Inflammatory macrophage treated with lipopolysaccharide for 1 hour (primary cell): ENCODE measurements around the gene BTBD9.

ENCODE experiments used
- DNase-seq, 2 donors: peaks; one replicate each; pipeline ENCODE4 v3.0.0-alpha.2; 2020 to 2022

The BTBD9 gene

DNA sequence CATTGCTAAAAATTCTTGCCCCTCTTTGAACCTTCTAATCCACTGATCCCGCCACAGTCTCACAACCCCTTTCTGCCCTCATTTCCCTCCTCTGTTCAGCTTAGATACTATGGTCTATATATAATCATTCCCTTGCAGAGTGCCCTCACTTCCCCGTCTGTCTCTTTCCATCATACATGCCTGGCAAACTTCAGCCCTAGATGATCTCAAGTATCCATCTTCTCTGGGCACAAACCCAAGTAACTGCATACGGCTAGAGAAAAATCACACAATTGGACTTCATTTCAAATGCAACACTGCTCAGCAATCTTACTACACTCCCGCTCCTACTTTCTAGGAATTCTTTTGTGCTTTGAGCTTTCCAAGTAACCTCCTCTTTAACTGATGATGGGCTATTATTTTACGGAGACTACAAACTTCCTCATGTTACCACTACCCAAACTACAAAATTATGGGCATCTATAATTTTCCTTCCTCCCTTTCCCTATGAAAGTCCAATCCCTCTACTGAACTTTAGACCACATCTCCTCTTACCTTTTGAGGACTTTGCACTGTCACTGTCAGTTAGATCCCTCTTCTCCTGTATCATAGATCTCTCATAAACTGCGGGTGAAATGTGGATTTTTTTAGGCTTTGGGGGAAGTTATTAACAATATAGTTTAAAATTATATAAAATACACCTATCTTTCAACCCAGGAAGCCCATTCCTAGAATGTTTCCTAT lies 135.6 kb downstream of the BTBD9 start:
- no peak for DNase-seq

DNA sequence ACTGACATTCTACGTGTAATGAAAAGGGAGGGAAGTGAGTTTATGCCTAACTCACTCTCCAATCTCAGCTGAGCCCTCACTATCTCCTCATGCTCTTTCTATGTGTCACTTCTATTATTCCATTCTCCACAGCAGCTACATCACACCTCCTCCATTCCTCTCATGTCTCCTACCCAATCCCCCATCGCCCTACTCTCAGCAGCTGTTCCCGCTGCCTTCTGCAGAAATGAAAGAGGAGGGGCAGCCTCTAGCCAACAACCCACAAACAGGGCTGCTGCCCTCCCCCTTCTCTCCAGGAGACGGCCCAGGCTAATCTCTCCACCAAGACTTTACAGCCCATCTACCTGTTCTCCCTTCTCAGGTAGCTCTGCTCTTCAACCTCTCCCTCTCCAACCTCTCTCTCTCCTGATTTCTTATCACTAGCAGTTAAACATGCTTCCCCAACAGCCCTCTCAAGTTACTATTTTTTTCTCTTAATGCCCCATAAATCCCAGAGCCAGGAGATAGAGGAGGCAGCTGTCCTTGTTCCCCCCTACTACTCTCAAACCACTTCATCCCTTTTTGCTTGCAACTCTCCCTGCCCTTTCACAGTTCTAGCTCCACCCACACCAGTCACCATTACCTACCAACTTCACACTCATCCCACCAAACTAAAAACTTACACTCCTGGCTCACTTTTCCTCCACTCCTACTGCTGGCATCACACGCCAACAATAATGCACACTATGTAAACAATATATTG lies 136.5 kb downstream of the BTBD9 start:
- no peak for DNase-seq

DNA sequence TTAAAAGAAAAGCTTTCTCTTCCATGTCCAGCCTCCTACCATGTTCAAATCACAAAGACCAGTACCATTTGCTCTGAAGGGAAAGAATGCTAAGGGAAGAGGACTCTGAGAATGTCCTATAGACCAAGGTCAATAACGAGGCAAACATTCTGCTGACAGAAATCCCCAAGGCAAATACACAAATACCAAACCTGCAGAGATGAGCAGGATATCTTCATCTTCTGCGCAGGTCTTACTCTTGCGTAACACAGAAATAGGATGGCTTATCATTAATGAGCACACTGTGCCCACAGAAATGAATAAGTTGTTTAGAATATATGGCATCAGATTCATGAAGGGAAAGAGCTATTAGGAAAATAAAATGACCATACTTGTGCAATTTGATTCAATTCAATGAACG lies 137.3 kb downstream of the BTBD9 start:
- DNase-seq: no peak

DNA sequence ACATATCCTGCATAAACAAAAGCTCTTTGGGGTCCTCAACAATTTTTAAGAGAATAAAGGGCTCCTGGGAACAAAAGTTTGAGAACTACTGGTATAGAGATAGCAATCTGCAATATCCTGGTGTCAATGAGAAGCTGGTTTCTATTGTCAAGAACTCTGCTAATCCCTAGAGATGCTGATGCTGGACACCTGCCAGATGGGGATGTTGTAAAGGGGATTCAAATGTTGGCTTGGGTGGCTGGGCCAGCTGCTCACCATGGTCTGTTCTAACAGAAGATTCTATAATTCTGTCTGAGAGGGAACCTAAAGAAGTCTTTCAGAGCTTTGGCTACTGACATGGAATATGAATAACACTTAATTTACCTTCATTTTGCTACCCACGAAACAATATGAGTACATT lies 137.8 kb downstream of the BTBD9 start:
- no peak for DNase-seq

DNA sequence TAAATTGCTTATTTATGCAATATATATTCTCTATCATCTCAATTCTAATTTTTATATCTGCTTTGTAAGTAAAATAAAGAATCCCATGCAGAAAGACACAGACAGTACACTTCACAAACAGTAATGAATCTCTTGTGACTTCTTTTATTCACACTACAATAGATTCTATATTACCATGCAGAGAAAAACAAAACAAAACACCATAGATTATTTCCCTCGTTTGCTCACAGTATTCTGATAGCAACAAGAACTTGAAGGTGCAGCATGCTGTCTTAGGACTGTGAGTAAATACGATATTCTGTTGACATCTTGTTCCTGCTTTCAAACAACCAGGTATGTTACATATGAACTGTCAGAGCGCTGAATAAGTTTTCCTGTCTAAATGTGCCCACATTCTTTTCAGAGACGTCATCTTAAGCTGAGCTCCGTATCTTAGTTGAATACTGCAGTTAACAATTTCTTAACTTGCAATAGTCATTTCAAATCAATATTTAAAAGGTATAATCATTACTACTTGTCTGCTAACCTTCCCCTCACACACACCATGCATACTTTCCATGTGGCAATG lies 140.1 kb downstream of the BTBD9 start:
- DNase-seq: no peak

DNA sequence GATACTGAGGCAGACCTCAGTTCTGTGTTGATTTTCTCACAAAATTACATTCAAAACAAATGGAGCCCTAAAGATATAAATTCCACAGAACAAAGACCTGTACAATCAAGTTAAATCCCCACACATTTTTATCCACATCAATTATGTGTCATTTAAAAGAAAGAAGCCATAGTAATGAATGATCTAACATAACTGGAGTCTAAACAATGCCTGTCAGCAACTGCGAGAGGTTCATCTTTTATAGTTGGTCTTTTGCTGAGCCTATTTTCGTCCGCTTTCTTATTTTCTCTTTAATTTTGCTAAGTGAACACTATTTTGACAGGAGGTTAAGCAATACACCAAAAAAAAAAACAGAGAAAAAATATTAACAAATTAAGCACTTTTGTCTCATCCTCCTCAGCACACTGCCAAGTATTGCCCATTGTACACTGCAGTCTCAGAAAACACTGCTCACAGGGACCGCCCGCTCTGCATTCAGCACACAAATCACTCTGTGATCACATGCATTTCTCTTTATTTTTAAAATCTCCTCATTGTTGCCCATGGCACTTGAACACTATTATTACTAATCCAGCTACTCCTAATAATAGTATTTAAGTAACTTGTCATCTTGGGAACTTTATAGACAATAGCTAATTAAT lies 140.8 kb downstream of the BTBD9 start:
- no peak for DNase-seq

DNA sequence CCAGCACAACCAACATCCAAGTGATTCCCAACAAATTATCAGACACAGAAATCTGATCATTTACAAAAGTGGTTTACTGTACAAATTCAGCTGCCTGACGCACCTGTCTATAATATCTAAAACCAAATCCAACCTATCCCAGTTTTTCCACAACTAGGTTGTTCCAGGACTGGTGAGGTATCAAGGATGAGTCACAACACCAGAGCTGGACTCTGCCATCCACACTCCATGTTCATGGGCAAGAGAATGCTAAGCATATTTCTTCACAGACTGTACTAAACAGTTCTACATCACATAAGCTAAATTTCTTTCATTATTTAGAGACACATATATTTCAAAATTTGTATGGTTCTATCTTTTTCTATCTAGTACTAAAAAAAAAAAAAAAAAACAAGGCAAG lies 141.6 kb downstream of the BTBD9 start:
- no peak for DNase-seq

DNA sequence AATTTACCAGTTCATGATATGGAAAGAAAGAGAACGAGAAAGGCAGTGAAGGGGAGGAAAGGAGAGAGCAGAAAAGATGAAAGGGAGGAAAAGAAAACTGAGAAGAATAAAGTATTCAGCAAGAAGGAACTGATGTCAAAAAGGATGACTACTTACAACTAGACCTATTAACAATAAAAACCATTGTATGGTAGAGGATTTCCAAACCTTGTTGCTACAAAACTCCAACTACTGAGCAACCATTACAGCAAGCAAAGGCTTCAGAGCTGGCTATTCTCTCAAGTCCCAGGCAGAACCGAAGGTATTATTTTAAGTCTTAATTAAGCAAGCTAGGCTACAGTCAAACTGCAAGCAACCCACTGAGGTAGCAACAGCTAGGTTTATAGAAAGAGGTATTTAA lies 142.2 kb downstream of the BTBD9 start:
- DNase-seq: no peak

DNA sequence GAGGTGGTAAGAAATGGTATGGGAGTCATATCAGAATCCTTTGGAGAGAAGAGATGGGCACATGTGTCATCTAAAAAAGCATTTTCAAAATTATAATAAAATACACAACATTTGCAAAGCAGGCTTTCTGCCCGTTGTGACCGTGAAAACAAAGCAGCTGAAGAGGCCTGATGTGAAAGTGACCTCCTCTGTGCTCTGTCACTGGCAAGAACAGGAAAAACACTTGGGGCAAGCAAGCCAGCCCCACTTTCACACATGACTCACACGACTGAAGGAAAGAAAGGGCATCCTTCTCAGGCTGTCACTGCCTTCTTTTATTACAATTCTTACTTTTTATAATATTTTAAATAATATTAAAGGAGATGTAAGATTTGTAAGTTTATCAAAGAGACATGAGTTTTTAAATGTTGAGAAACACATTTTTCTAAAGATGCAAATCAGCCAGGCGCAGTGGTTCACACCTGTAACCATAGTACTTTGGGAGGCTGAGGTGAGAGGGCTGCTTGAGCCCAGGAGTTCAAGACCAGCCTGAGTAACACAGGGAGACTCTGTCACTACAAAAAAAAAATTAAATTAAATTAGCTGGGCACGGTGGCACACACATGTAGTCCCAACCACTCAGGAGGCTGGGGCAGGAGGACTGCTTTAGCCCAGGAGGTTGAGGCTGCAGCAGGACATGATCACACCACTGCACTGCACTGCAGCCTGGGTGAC lies 143.7 kb downstream of the BTBD9 start:
- no peak for DNase-seq

DNA sequence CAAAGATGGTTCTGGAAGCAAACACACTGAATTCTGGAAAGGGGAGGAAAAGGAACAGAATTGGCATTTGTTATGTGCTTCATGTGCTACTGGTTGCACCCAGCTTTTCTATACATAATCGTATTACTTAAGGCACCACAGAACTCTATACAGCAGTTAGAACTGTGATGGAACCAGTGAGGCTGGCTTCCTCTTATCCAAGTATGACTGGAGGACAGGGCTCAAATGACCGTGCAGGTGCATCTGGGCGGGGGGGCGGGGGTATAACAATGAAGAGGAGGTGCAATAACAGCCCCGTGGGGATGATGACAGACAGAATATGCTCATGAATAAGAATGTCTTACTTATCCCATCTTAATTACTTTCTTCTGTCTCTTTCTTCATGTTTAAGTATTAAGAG lies 144.2 kb downstream of the BTBD9 start:
- DNase-seq: no peak

DNA sequence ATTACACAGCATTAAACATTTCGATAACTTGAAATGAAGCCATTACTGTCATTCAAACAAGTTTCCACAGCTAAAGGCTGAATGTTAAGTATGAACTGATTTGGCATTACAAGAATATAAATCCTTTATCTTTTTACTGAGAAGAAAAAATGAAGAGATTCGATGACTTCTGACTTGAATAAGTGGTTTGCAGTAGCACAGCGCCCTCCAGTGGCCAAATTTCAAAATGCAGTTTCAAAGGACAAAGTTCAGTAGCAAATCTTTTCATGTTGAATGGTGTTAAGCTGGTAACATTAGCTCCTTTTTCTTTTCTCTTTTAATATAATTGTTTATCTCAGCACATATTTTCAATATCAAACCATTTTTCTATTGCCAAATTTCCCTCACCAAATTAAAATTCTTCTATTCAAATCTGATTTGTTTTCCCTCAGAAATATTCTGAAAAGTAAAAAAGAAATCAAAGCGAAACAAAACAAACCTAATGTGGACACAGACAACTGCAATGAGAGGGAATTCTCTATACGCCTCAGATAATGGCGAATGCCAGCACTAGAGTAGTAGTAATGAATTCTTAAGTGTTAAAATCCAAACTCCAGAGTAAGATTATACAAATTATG lies 145.7 kb downstream of the BTBD9 start:
- DNase-seq: peak; percentile 51 to 97

DNA sequence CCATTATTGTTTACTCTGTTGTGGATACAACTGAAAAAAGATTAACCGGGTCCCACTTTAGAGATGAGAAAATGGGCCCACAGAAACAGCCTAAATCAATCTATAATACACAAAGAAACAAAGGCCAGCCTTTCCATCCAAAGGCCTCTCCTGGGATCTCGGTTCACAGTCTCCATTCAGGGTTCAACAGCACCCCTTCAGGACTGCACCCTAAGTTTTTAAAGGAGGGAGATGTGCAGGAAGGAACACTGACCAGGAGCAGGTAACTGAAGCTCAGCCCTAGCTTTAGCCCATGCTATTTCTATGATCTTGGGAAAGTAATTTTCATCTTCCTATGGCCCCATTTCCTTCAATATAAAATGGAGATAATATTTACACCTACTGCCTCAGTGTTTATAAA lies 147.7 kb downstream of the BTBD9 start:
- DNase-seq: no peak

DNA sequence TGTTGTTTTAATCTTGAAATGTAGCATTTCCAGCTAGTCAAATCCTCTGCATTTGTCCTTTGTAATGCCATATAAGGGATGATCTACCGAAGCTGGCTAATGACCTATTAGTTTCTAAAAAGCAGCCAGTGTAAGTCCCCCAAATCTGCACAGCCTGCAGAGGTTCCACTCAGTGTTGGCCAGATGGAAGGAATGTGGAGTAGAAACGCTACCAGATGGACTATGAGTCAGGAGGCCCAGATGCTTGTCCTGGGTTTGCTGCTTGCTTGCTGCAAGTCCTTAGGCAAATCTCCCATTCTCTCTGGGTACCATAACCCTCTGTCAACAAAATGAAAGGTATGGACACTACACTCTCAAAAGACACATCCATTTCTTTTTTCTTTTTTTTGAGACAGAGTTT lies 149.8 kb downstream of the BTBD9 start:
- no peak for DNase-seq

DNA sequence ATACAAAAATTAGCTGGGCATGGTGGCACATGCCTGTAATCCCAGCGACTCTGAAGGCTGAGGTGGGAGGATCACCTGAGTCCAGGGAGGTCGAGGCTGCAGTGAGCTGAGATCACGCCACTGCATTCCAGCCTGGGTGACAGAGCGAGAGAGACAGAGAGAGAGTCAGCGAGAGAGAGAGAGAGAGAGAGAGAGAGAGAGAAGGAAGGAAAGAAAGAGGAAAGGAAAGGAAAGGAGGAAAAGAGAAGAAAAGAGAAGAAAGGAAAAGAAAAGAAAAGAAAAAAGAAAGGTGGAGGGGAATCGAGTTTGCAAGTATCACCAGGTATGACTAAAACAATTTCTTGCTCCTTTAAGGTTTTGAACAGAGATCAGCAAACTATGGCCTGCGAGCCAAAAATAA lies 152.3 kb downstream of the BTBD9 start:
- DNase-seq: no peak

DNA sequence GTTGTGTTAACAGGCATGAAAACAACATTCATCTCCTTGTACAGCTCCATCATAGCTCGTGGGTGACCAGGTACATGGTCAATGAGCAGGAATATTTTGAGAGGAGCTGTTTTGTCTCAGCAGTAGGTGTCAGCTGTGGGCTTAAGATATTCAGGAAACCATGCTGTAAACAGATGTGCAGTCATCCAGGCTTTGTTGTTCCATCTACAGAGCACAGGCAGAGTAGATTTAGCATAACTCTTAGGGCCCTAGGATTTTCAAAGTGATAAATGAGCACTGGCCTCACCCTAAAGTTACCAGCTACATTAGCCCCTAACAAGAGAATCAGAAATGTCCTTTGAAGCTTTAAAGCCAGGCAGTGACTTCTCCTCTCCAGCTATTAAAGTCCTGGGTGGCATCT lies 154.2 kb downstream of the BTBD9 start:
- DNase-seq: no peak

DNA sequence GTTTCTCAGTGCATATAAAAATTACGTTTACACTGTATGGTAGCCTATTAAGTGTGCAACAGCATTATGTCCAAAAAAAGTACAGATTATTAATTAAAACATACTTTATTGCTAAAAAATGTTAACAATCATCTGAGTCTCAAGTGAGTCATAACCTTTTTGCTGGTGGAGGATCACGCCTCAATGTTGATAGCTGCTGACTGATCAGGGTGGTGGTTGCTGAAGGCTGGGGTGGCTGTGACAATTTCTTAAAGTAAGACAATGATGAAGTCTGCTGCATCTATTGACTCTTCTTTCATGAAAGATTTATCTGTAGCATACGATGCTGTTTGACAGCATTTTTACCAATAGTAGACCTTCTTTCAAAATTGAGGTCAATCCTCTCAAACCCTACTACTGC lies 155.1 kb downstream of the BTBD9 start:
- DNase-seq: no peak

DNA sequence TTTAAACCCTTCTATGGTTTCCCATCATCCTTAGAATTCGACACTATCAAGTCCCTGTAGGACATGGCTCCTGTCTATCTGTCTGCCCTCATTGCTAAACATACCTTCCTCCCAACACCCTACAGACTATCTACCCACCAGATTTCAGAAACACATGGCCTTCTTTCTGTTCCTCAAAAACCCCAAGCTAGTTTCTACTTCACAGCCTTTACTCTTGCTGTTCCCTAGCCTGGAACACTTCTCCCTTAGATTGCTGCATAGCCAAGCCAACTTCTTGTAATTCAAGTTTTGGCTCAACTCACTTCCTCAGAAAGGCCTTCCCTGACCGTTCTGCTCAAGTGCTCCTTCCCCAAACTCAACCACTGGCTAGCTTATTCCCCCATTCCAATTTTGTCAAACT lies 156.2 kb downstream of the BTBD9 start:
- peak; percentile 87 to 94 for DNase-seq

DNA sequence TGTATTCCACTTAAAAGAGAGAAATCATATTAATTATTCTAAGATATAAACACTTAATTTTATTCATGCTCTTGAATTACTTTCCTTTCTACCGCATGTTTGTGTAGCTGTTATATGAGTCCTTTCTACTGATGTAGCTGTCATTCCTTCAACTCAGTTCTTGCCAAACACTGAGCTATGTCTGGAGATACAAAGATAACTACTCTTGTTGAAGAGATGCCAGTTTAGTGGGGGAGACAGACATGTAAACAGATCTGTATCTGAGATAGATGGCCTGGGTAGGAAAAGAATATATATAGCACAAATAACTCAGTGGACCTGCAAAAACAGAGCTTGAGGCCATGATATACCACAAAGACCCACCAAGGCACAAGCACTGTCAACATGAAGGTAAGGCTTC lies 157.3 kb downstream of the BTBD9 start:
- no peak for DNase-seq

DNA sequence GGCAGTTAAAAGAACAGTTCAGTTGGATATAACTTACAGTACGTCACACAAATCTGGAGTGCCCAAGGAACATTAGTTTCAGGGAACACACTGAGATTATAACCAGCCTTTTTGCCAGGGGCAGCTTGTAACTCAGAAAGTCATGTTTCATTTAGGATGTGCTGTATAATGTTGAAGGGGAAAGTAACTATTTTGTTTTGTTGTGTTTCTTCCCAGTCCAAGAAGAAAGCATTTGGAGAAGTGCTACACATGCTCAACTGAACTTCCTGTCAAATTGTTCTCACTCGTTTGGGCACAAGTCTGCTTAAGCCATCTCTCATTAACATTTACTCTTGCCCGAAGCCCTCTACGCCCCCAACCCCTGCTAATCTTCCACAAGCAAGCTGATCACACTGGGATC lies 157.9 kb downstream of the BTBD9 start:
- DNase-seq: peak in 1 of 2 donors; percentile 26

DNA sequence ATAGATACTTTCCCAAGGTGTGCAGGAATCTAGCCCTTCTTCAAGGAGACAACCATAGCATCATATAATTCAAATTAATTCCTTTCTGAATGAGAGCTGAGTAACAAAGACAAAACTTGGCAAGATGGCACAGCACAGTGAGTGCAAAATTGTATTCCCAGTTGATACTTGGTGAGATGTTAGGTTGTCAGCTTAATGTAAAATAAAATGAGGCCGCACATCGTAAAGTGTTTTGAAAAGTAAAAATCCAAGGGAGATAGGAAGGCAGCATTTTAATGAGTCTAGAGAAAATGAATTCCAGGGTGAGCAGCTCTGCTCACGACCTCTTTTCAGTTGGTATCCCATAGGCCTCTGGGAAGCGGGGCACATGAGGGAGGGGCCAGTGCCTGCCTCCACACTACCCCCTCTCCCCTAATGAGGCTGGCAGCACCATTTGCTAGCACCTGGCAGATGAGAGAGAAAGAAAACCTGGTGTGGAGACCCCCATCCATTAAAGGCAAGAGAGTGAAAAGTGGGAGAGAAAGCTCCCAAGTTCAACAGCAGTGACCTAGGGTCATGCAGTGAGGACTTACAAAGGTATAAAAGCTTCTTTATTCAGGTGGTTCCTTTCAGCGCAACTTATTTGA lies 158.4 kb downstream of the BTBD9 start:
- DNase-seq: no peak

DNA sequence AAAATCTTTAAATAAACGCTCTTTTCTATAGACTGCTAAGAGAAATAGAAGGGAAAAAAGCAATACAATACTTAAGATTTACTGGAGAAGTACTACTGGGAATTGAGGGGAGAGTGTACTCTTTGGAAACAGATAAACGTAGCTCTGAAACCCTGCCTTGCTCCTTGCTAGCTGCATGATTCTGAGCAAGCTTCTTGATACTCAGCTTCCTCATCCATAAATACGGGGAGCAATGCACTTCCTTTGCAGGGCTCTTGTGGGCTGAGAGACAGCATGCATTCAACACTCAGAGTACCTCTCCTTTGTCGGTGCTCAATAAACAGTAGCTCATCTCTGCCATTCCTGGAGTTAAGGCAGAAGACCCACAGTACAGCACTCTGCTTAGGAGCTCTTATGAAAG lies 159.7 kb downstream of the BTBD9 start:
- DNase-seq: peak; percentile 49 to 64

DNA sequence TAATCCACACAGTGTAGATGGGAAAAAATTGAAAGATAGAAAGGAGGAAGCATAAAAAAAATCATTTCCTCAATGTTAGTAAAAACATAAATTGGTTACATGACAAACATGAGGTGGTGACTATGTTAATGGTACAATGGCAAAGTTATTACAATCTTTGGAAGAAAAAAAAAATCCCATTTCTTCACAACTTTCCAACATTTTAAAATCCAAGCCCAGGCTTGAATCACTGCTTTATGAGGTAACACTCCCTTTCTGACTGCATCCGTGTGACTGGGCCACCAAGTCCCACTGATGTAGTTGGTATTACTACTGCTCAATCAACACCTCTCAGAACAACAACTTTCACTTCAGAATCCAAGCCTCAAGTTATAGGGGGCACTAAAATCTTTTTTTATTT lies 160.4 kb downstream of the BTBD9 start:
- DNase-seq: peak; percentile 86 to 95
